ENCODE results near the gene PGP.

Gene PGP

DNA sequence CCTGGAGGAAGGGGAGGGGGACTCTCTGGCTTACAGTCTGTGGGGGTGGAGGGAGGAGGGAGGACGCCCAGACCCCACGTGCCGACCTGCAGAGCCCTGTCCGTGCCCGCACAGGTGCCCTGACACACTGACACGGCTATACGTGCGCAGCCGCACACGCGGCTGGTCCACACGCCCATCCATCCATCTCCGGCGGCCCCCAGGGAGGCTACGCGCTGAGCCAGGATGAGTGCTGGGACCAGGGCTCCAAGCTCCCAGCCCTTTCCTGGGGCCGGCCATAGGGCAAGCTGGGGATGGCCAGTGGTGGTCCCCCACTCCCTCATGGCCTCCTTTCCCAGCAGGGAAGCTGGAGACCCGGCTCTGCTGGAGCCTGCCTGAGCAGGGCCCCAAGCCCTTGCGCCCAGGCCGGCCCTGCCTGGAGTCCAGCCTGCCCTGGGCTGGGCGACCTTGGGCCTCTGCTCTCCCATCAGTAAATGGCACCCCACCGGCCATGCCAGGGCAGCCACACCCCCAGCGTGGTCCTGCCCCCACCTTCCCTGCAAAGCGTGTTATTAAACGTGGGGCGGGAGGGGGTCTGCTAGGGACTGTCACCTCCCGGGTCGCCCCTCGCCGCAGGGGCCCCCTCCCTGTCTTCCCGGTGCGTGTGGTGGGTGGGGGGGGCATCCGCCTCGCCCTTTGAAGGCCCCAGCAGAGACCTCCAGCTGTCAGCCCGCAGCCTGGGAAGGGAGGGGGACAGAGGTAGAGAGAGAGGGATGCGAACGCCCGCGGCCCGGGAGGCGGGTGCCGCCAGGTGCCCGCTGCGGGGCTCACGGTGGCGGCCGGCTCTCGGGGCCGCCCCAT is 19.1 kb downstream of the PGP start:
- no peak overlapping the region for H2BK120ac ChIP-seq (ENCODE audit: low read depth, low read length)
- 10% methylated on average over 30 of the region's 49 CpGs for whole genome bisulfite sequencing
- H3K36me3 ChIP-seq (ENCODE audit: control insufficient read depth in 1 of 2, insufficient read depth in 2 of 2, low read depth in 1 of 2, low read length in 2 of 2): no peaks in the 10 kb centered on the region

DNA sequence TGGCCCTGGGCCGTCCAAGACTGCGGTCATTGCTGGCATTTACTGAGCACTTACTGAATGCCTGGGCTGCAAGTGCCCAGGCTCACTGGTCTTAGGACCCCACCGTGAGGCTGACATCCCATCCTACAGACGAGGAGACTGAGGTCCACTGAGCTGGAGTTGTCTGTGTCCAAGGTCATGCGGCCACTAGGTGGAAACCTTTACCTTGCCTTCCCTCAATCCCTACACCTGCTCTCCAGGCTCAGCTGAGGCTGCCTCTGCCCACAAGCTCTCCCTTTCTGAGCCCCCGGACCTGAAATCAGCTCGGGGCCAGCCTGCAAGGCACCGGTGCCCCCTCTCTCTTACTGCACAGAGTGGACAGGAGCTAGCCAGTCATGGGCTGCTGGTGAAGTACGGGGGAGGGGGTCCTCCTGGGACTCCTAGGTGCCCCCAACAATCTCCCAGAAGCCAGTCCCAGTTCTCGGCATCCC is 19.8 kb downstream of the PGP start:
- Histone ChIP-seq H3K4ac (ENCODE audit: low read depth in 1 of 2, low read length in 2 of 2) (no peak overlapping the region), H3K9me3 (ENCODE audit: control insufficient read depth, low read length) (no peaks in the 10 kb centered on the region), H3K27me3 (ENCODE audit: control insufficient read depth in 1 of 2, insufficient read depth in 1 of 2, low read length in 2 of 2) (peaks cover 44 to 56% of the 10 kb centered on the region in 2 experiments), H2BK5ac (ENCODE audit: low read depth, low read length, poor library complexity, severe bottlenecking) (no peak overlapping the region), H4K91ac (ENCODE audit: low read length) (no peak overlapping the region), H3K27ac (ENCODE audit: low read length, poor library complexity, severe bottlenecking) (no peak overlapping the region), H3K4me1 (ENCODE audit: control insufficient read depth, insufficient read depth, low read depth, low read length) (peaks cover 20% of the 10 kb centered on the region), H3K14ac (ENCODE audit: low read length in 2 of 2) (no peak overlapping the region), H2AK5ac (ENCODE audit: low read length, severe bottlenecking) (no peak overlapping the region), H4K8ac (ENCODE audit: low read length) (no peak overlapping the region), H2BK120ac (ENCODE audit: low read depth, low read length) (no peak overlapping the region), H3K36me3 (ENCODE audit: control insufficient read depth in 1 of 2, insufficient read depth in 2 of 2, low read depth in 1 of 2, low read length in 2 of 2) (no peaks in the 10 kb centered on the region), H3K9ac (ENCODE audit: low read length) (no peak overlapping the region), H3K18ac (ENCODE audit: low read depth in 1 of 2, low read length in 2 of 2) (no peak overlapping the region), H3K23ac (ENCODE audit: low read length in 2 of 2) (no peak overlapping the region), H2BK12ac (ENCODE audit: low read length in 2 of 2) (no peak overlapping the region), H2BK15ac (ENCODE audit: low read depth, poor library complexity, severe bottlenecking) (no peak overlapping the region), H3K4me3 (ENCODE audit: insufficient read depth in 1 of 2, low read depth in 1 of 2, low read length in 2 of 2) (no peak overlapping the region), H3K79me1 (replicated peaks; ENCODE audit: low read length, poor library complexity, severe bottlenecking) (no peaks in the 10 kb centered on the region), H3K4me2 (ENCODE audit: low read length, poor library complexity, severe bottlenecking) (peak overlapping the region; percentile 8), H2AFZ (ENCODE audit: low read depth, low read length) (no peak overlapping the region)
- 12% methylated on average over 9 of the region's 10 CpGs for WGBS
- DNase-seq: peak; percentile 26

More for the DNA sequence above, 19.1 kb downstream of the PGP start:
- H4K91ac ChIP-seq (ENCODE audit: low read length): no peak overlapping the region
- no peak overlapping the region for H3K18ac ChIP-seq (ENCODE audit: low read depth in 1 of 2, low read length in 2 of 2)
- no peak overlapping the region for H4K8ac ChIP-seq (ENCODE audit: low read length)
- H3K4me3 ChIP-seq (ENCODE audit: insufficient read depth in 1 of 2, low read depth in 1 of 2, low read length in 2 of 2): no peak overlapping the region
- H2BK12ac ChIP-seq (ENCODE audit: low read length in 2 of 2): no peak overlapping the region
- H3K9ac ChIP-seq (ENCODE audit: low read length): no peak overlapping the region
- H3K9me3 ChIP-seq (ENCODE audit: control insufficient read depth, low read length): peaks cover 5% of the 10 kb centered on the region
- H2AFZ ChIP-seq (ENCODE audit: low read depth, low read length): no peak overlapping the region
- peaks cover 20% of the 10 kb centered on the region for H3K4me1 ChIP-seq (ENCODE audit: control insufficient read depth, insufficient read depth, low read depth, low read length)
- no peak overlapping the region for H3K14ac ChIP-seq (ENCODE audit: low read length in 2 of 2)
- no peak overlapping the region for H2BK5ac ChIP-seq (ENCODE audit: low read depth, low read length, poor library complexity, severe bottlenecking)
- H3K23ac ChIP-seq (ENCODE audit: low read length in 2 of 2): peak overlapping the region in 1 of 2 experiments; percentile 6
- no peak for DNase-seq
- no peak overlapping the region for H3K4ac ChIP-seq (ENCODE audit: low read depth in 1 of 2, low read length in 2 of 2)
- H2AK5ac ChIP-seq (ENCODE audit: low read length, severe bottlenecking): no peak overlapping the region
- no peaks in the 10 kb centered on the region for H3K79me1 ChIP-seq (replicated peaks; ENCODE audit: low read length, poor library complexity, severe bottlenecking)
- H3K4me2 ChIP-seq (ENCODE audit: low read length, poor library complexity, severe bottlenecking): peak overlapping the region; percentile 85
- H2BK15ac ChIP-seq (ENCODE audit: low read depth, poor library complexity, severe bottlenecking): no peak overlapping the region
- H3K27ac ChIP-seq (ENCODE audit: low read length, poor library complexity, severe bottlenecking): no peak overlapping the region
- peaks cover 51 to 63% of the 10 kb centered on the region in 2 experiments for H3K27me3 ChIP-seq (ENCODE audit: control insufficient read depth in 1 of 2, insufficient read depth in 1 of 2, low read length in 2 of 2)

DNA sequence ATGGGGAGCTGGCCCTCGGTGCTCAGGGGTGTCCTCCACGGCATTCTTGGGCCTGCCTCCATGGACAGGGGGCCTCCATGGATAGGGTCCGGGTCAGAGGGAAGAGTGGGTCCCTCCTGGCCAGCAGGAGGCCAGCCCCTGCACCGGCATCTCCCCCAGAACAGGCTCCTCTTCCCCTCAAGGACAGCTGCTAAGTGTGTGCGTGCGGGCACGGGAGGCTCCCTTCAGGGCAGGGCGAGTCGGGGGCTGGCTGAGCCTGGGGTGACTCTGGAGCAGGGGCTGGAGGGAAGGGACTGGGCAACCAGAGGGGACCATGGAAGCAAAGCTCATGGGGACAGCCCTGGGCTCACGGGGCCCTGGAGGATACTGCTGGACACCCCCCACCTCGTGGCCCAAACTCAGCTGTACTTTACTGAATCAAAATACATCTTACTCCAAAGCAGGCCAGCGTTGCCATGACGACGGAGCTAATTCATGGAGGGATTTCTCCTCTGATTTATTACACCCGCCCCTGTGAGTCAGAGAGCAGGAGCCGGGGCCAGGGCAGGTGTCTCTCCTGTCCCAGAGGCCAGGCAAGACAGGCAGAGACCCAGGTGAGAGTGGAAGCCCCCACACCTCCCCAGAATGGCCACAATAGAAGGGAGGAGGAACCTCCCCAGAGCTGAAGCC is 20.3 kb downstream of the PGP start:
- Histone ChIP-seq H3K27ac (ENCODE audit: low read length, poor library complexity, severe bottlenecking) (no peak overlapping the region), H3K4me3 (ENCODE audit: insufficient read depth in 1 of 2, low read depth in 1 of 2, low read length in 2 of 2) (no peak overlapping the region), H4K91ac (ENCODE audit: low read length) (no peak overlapping the region), H2BK12ac (ENCODE audit: low read length in 2 of 2) (no peak overlapping the region), H3K9ac (ENCODE audit: low read length) (no peak overlapping the region), H3K36me3 (ENCODE audit: control insufficient read depth in 1 of 2, insufficient read depth in 2 of 2, low read depth in 1 of 2, low read length in 2 of 2) (no peaks in the 10 kb centered on the region), H3K18ac (ENCODE audit: low read depth in 1 of 2, low read length in 2 of 2) (no peak overlapping the region), H2AFZ (ENCODE audit: low read depth, low read length) (no peak overlapping the region), H3K79me1 (replicated peaks; ENCODE audit: low read length, poor library complexity, severe bottlenecking) (no peaks in the 10 kb centered on the region), H3K4me1 (ENCODE audit: control insufficient read depth, insufficient read depth, low read depth, low read length) (peaks cover 23% of the 10 kb centered on the region), H3K4me2 (ENCODE audit: low read length, poor library complexity, severe bottlenecking) (no peak overlapping the region), H2BK15ac (ENCODE audit: low read depth, poor library complexity, severe bottlenecking) (no peak overlapping the region), H2BK120ac (ENCODE audit: low read depth, low read length) (no peak overlapping the region), H4K8ac (ENCODE audit: low read length) (no peak overlapping the region), H3K27me3 (ENCODE audit: control insufficient read depth in 1 of 2, insufficient read depth in 1 of 2, low read length in 2 of 2) (peaks cover 38 to 51% of the 10 kb centered on the region in 2 experiments), H3K4ac (ENCODE audit: low read depth in 1 of 2, low read length in 2 of 2) (no peak overlapping the region), H2AK5ac (ENCODE audit: low read length, severe bottlenecking) (no peak overlapping the region), H3K23ac (ENCODE audit: low read length in 2 of 2) (no peak overlapping the region), H2BK5ac (ENCODE audit: low read depth, low read length, poor library complexity, severe bottlenecking) (no peak overlapping the region), H3K14ac (ENCODE audit: low read length in 2 of 2) (no peak overlapping the region), H3K9me3 (ENCODE audit: control insufficient read depth, low read length) (no peaks in the 10 kb centered on the region)
- 55% methylated on average over 11 of the region's 16 CpGs for WGBS
- peak; percentile 41 for DNase-seq

DNA sequence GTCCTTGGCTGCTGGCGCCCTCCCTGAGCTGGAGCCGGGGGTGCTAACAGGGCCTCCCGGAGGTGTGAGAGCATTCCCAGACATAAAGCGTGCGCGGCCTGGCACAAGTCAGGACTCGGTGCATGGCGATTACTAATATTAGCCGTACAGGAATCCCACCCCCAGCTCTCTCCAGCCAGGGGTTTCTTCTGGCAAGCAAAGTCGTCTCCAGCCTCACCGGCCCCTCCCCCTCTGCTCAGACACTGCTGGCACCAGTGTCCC is 23.3 kb downstream of the PGP start:
- Histone ChIP-seq H3K36me3 (ENCODE audit: control insufficient read depth in 1 of 2, insufficient read depth in 2 of 2, low read depth in 1 of 2, low read length in 2 of 2) (no peaks in the 10 kb centered on the region), H3K27me3 (ENCODE audit: control insufficient read depth in 1 of 2, insufficient read depth in 1 of 2, low read length in 2 of 2) (peaks cover 16 to 28% of the 10 kb centered on the region in 2 experiments), H4K8ac (ENCODE audit: low read length) (no peak overlapping the region), H3K9ac (ENCODE audit: low read length) (no peak overlapping the region), H3K27ac (ENCODE audit: low read length, poor library complexity, severe bottlenecking) (no peak overlapping the region), H3K4me1 (ENCODE audit: control insufficient read depth, insufficient read depth, low read depth, low read length) (peaks cover 17% of the 10 kb centered on the region), H3K14ac (ENCODE audit: low read length in 2 of 2) (no peak overlapping the region), H3K4ac (ENCODE audit: low read depth in 1 of 2, low read length in 2 of 2) (no peak overlapping the region), H2BK12ac (ENCODE audit: low read length in 2 of 2) (no peak overlapping the region), H4K91ac (ENCODE audit: low read length) (no peak overlapping the region), H2AK5ac (ENCODE audit: low read length, severe bottlenecking) (no peak overlapping the region), H2BK120ac (ENCODE audit: low read depth, low read length) (no peak overlapping the region), H2BK5ac (ENCODE audit: low read depth, low read length, poor library complexity, severe bottlenecking) (no peak overlapping the region), H3K23ac (ENCODE audit: low read length in 2 of 2) (no peak overlapping the region), H3K79me1 (replicated peaks; ENCODE audit: low read length, poor library complexity, severe bottlenecking) (no peaks in the 10 kb centered on the region), H3K4me2 (ENCODE audit: low read length, poor library complexity, severe bottlenecking) (no peak overlapping the region), H3K18ac (ENCODE audit: low read depth in 1 of 2, low read length in 2 of 2) (no peak overlapping the region), H3K9me3 (ENCODE audit: control insufficient read depth, low read length) (no peaks in the 10 kb centered on the region), H2AFZ (ENCODE audit: low read depth, low read length) (no peak overlapping the region), H2BK15ac (ENCODE audit: low read depth, poor library complexity, severe bottlenecking) (no peak overlapping the region), H3K4me3 (ENCODE audit: insufficient read depth in 1 of 2, low read depth in 1 of 2, low read length in 2 of 2) (no peak overlapping the region)
- no peak for DNase-seq
- 90% methylated on average over 11 of the region's 11 CpGs for WGBS

Data from mesenchymal stem cell (in vitro differentiated cells and primary cell).